Measurements from ENCODE around the gene SPRR3. TPM values are rescaled to one million over a fixed set of nuclear protein-coding genes. Genes with fewer than 3 reads are reported as not detected.

The SPRR3 gene
- total and polyA plus RNA-seq, 4 donors: 0.61 TPM; not detected in 3

- Histone ChIP-seq H3K27me3 (ENCODE audit: control insufficient read depth in 4 of 4, insufficient read depth in 4 of 4, low read length in 3 of 4) (no peaks in the 10 kb centered on the region), H3K9me3 (ENCODE audit: control insufficient read depth in 4 of 4, low read length in 3 of 4) (no peaks in the 10 kb centered on the region), H3K36me3 (ENCODE audit: control insufficient read depth in 4 of 4, insufficient read depth in 3 of 4, low read depth in 1 of 4, low read length in 3 of 4) (no peaks in the 10 kb centered on the region), H3K4me1 (ENCODE audit: control insufficient read depth in 4 of 4, insufficient read depth in 4 of 4, low read length in 3 of 4) (no peaks in the 10 kb centered on the region), H3K27ac (ENCODE audit: low read depth in 1 of 2, low read length in 2 of 2) (no peak overlapping the region), H3K4me3 (ENCODE audit: low read depth in 1 of 3, low read length in 3 of 3) (no peak overlapping the region), H3K9ac (ENCODE audit: low read depth in 1 of 2, low read length in 2 of 2) (no peak overlapping the region)
- no peak for DNase-seq (ENCODE audit: low spot score)
- 84% methylated on average over 2 of the region's 2 CpGs for WGBS
- TF ChIP-seq MAX (IDR thresholded peaks at IDR 0.05): no peak
- TF ChIP-seq HNF4A (conservative IDR thresholded peaks at IDR 0.05): no peak
- no peak for TF ChIP-seq EGR1 (IDR thresholded peaks at IDR 0.05; ENCODE audit: low read depth in 2 of 2)
- TF ChIP-seq RXRA (IDR thresholded peaks at IDR 0.05): no peak
- no peak for TF ChIP-seq JUND (IDR thresholded peaks at IDR 0.05)
- no peak for TF ChIP-seq NR2F2 (IDR thresholded peaks at IDR 0.05)
- TF ChIP-seq ZBTB33 (IDR thresholded peaks at IDR 0.05): no peak
- TF ChIP-seq HNF4G (IDR thresholded peaks at IDR 0.05): no peak
- no peak for TF ChIP-seq GABPA (IDR thresholded peaks at IDR 0.05 in 1 of 2, conservative IDR thresholded peaks at IDR 0.05 in 1 of 2)
- no peak for TF ChIP-seq ATF3 (IDR thresholded peaks at IDR 0.05)
- TF ChIP-seq RAD21 (IDR thresholded peaks at IDR 0.05): no peak
These were observed 15.0 kb upstream of the SPRR3 start for GRCh38 chr1:152986578-152986977.

- WGBS: 74% methylated on average over 6 of the region's 6 CpGs
- no peaks in the 10 kb centered on the region for H3K4me1 ChIP-seq (ENCODE audit: control insufficient read depth in 4 of 4, insufficient read depth in 4 of 4, low read length in 3 of 4)
- H3K9me3 ChIP-seq (ENCODE audit: control insufficient read depth in 4 of 4, low read length in 3 of 4): no peaks in the 10 kb centered on the region
- peaks cover 0 to 3% (median 0%) of the 10 kb centered on the region in 4 donors for H3K27me3 ChIP-seq (ENCODE audit: control insufficient read depth in 4 of 4, insufficient read depth in 4 of 4, low read length in 3 of 4)
- no peaks in the 10 kb centered on the region for H3K36me3 ChIP-seq (ENCODE audit: control insufficient read depth in 4 of 4, insufficient read depth in 3 of 4, low read depth in 1 of 4, low read length in 3 of 4)
- DNase-seq (ENCODE audit: low spot score): no peak
- no peak overlapping the region for H3K27ac ChIP-seq (ENCODE audit: low read depth in 1 of 2, low read length in 2 of 2)
- H3K4me3 ChIP-seq (ENCODE audit: low read depth in 1 of 3, low read length in 3 of 3): no peak overlapping the region
- TF ChIP-seq RXRA (IDR thresholded peaks at IDR 0.05): no peak
- TF ChIP-seq YY1 (IDR thresholded peaks at IDR 0.05): no peak
- no peak for TF ChIP-seq JUND (IDR thresholded peaks at IDR 0.05)
- TF ChIP-seq FOXA2 (IDR thresholded peaks at IDR 0.05): no peak
- no peak for TF ChIP-seq CTCF (IDR thresholded peaks at IDR 0.05; ENCODE audit: low read depth, low read length, missing input control)
- no peak for TF ChIP-seq RAD21 (IDR thresholded peaks at IDR 0.05)
- TF ChIP-seq MAX (IDR thresholded peaks at IDR 0.05): no peak
- TF ChIP-seq NR2F2 (IDR thresholded peaks at IDR 0.05): no peak
- no peak for TF ChIP-seq REST (IDR thresholded peaks at IDR 0.05)
- no peak for TF ChIP-seq GABPA (IDR thresholded peaks at IDR 0.05 in 1 of 2, conservative IDR thresholded peaks at IDR 0.05 in 1 of 2)
- no peak for TF ChIP-seq ZBTB33 (IDR thresholded peaks at IDR 0.05)
- TF ChIP-seq HNF4G (IDR thresholded peaks at IDR 0.05): no peak
- no peak for TF ChIP-seq SP1 (IDR thresholded peaks at IDR 0.05)
- TF ChIP-seq ATF3 (IDR thresholded peaks at IDR 0.05): no peak
- no peak for TF ChIP-seq TAF1 (conservative IDR thresholded peaks at IDR 0.05)
- H3K9ac ChIP-seq (ENCODE audit: low read depth in 1 of 2, low read length in 2 of 2): no peak overlapping the region
These were observed 8.4 kb upstream of the SPRR3 start for GRCh38 chr1:152993186-152993585.
